Hypothalamus (tissue), 51 donors: ENCODE data around the gene ZNF185.

Source experiments
- DNase-seq, 51 donors: peaks; one replicate each; lab custom pipeline; 2025; lab: John Stamatoyannopoulos, UW

ZNF185 gene

DNA sequence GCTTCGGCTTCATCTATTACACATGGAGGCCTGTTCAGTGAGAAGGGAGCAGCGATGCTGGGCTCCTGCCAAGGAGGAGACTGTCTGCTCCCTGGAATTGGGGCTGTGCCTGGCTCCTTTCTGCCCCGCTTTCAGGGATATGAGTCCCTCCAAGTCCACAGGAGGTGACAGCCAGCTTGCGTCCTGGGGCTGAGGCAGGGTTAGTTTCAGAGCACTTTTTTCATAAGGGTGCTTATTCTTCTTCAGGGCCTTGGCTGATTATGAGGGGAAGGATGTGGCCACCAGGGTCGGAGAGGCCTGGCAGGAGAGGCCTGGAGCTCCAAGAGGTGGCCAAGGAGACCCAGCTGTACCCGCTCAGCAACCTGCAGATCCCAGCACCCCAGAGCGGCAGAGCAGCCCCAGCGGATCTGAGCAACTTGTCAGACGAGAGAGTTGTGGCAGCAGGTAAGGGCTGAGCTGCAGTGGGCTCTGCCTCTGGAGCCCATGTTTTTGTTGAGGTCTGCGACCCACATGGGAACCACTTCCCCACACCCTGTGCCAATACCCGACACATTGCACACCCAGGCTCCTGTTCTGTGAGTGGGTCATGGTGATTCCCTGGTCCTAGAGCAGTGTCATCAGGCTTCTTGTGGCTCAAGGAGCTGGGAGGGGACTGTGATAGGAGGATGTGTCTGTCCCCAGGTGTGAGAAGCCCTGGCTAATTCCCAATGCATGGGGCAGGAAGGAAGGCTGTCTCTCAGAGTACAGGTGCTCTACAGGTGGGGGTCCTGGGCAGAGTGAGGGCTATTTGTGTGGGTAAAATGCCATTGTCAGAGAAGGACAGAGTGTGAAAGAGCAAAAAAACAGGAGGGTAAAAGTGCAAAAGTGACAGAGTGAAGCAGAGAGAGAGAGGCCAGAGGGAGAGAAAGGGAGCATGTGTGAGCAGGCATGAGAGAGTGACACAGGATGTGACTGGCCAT is 47.4 kb downstream of the ZNF185 start:
- DNase-seq = no peak

DNA sequence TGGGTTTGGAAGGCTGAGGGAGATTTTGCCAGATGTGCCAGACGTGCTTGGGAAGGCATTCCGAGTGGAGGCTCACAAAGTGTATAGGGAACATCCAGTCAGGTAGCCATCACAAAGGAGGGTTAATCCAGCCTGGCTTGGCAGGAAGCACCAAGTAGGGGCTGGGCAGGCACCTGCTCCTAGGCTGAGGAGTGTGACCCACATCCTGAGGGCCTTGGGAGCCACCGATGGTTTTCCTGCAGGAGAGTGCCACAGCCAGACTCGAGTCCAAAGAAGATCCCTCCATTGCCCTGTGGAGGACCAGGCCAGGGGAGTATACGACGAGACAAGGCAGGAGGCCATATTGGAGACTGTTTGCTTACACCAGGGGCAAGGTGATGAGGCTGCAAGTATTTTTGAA is 48.8 kb downstream of the ZNF185 start:
- DNase-seq = no peak
